Calu3 (cell line): Measurements from ENCODE around the gene TBCB. TPM values are rescaled to one million over a fixed set of nuclear protein-coding genes. Genes with fewer than 3 reads are reported as not detected.
"Not testable (repeated sequence)": the region's sequence is repeated elsewhere in the genome, so short reads cannot be mapped to it uniquely, and the experiment has no call there.

Source experiments
- BruUV-seq: library from RNA; stranded (reverse); fragments of 400-500 nt; replicated peaks from 2 replicates; lab custom pipeline; 2021; lab: Mats Ljungman, UMichigan
- CTCF ChIA-PET: fragments of 300-600 bp; sonication (Branson Sonifier 250); formaldehyde crosslinking; loops from one replicate; lab custom pipeline; 2022; ENCODE audit warnings: antibody characterized with exemption; lab: Charles Lee
- DNase-seq: peaks from one replicate; pipeline ENCODE4 v3.0.0; 2022
- H3K27ac Mint-ChIP-seq: one replicate; pipeline ENCODE4 v1.8.0; 2022; ENCODE audit warnings: mixed read lengths; ENCODE audit not compliant: unreplicated experiment
- H3K27me3 Mint-ChIP-seq: one replicate; pipeline ENCODE4 v1.8.0; 2022; ENCODE audit warnings: mixed read lengths; ENCODE audit not compliant: unreplicated experiment
- H3K36me3 Mint-ChIP-seq: one replicate; pipeline ENCODE4 v1.8.0; 2022; ENCODE audit warnings: mild to moderate bottlenecking, moderate library complexity, mixed read lengths; ENCODE audit not compliant: insufficient read depth, unreplicated experiment
- H3K4me1 Mint-ChIP-seq: one replicate; pipeline ENCODE4 v1.8.0; 2022; ENCODE audit warnings: mild to moderate bottlenecking, low read depth, mixed read lengths; ENCODE audit not compliant: unreplicated experiment
- H3K4me3 Mint-ChIP-seq: one replicate; pipeline ENCODE4 v1.8.0; 2022; ENCODE audit warnings: mild to moderate bottlenecking, low read depth, moderate library complexity, mixed read lengths; ENCODE audit not compliant: unreplicated experiment
- H3K9me3 Mint-ChIP-seq: one replicate; pipeline ENCODE4 v1.8.0; 2022; ENCODE audit warnings: low read depth, mixed read lengths; ENCODE audit not compliant: unreplicated experiment
- intact Hi-C: fragments of 100-400 bp; cut with micrococcal nuclease; formaldehyde crosslinking; loops from one replicate; pipeline ENCODE4 v1.10.0; 2022; ENCODE audit not compliant: unreplicated experiment
- total RNA-seq: library from RNA; stranded (reverse); gene quantifications from 2 replicates; pipeline ENCODE4 v1.2.3, GENCODE V29; 2022
- TF ChIP-seq, protein P1 (sequence below): fragments of 200-600 bp; IDR thresholded peaks from one replicate; pipeline ENCODE4 v1.8.0; 2022; ENCODE audit warnings: antibody characterized with exemption; ENCODE audit not compliant: unreplicated experiment

TBCB gene
- total RNA-seq, 1 experiment from 2014 or later: 210 TPM

DNA sequence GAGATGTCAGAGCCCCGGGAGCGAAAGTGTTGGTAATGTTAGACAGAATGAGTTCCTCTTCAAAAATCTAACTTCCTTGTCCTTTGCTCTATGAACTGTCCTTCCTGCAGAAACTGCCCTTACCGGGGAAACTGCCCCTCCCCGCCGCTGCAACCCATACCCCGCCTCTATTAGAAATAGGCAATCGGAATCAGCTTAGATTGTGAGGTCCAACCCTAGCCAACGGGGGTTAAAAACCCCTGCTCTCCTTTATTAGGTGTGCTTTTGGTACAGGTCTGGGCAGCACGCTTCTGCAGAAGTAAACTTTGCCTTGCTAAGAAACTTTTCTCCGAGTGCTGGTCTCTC, 13.1 kb downstream of the TBCB start:
- peak overlapping the region; percentile 79 for H3K4me3 Mint-ChIP-seq
- H3K9me3 Mint-ChIP-seq: no peaks in the 10 kb centered on the region
- H3K36me3 Mint-ChIP-seq: peaks cover 63% of the 10 kb centered on the region
- H3K4me1 Mint-ChIP-seq: peaks cover 30% of the 10 kb centered on the region
- H3K27me3 Mint-ChIP-seq: no peaks in the 10 kb centered on the region
- CTCF ChIA-PET: interaction anchor here (0.6 to 1.9 kb wide), 10 partner anchors 8 to 400 kb away, joined by 3 to 19 read pairs (median 8); partner anchors contain the start of genes CAPNS1, POLR2I, TBCB and ZNF146
- DNase-seq: peak; percentile 38
- intact Hi-C loops: no loop called here
- BruUV-seq: TSS peak; percentile 93
- peak overlapping the region; percentile 81 for H3K27ac Mint-ChIP-seq
- TF ChIP-seq, protein P1, sequence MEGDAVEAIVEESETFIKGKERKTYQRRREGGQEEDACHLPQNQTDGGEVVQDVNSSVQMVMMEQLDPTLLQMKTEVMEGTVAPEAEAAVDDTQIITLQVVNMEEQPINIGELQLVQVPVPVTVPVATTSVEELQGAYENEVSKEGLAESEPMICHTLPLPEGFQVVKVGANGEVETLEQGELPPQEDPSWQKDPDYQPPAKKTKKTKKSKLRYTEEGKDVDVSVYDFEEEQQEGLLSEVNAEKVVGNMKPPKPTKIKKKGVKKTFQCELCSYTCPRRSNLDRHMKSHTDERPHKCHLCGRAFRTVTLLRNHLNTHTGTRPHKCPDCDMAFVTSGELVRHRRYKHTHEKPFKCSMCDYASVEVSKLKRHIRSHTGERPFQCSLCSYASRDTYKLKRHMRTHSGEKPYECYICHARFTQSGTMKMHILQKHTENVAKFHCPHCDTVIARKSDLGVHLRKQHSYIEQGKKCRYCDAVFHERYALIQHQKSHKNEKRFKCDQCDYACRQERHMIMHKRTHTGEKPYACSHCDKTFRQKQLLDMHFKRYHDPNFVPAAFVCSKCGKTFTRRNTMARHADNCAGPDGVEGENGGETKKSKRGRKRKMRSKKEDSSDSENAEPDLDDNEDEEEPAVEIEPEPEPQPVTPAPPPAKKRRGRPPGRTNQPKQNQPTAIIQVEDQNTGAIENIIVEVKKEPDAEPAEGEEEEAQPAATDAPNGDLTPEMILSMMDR: no peak

DNA sequence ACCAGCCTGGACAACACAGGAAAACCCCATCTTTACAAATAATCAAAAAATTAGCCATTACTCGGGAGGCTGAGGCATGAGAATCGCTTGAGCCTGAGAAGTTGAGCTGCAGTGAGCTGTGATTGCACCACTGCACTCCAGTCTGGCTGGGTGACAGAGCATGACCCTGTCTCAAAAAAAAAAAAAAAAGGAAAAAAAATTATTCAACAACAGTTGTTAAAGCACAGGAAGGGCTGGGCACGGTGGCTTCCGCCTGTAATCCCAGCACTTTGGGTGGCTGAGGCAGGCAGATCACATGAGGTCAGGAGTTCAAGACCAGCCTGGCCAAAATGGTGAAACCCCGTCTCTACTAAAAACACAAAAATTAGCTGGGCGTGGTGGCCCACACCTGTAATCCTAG, 16.0 kb downstream of the TBCB start:
- H3K9me3 Mint-ChIP-seq, CTCF ChIA-PET, H3K27me3 Mint-ChIP-seq, DNase-seq, intact Hi-C loops, BruUV-seq, H3K4me3 Mint-ChIP-seq: not testable (repeated sequence)
- Mint-ChIP-seq H3K36me3 (peaks cover 55% of the 10 kb centered on the region), H3K4me1 (peaks cover 50% of the 10 kb centered on the region), H3K27ac (peak overlapping the region; percentile 93)

DNA sequence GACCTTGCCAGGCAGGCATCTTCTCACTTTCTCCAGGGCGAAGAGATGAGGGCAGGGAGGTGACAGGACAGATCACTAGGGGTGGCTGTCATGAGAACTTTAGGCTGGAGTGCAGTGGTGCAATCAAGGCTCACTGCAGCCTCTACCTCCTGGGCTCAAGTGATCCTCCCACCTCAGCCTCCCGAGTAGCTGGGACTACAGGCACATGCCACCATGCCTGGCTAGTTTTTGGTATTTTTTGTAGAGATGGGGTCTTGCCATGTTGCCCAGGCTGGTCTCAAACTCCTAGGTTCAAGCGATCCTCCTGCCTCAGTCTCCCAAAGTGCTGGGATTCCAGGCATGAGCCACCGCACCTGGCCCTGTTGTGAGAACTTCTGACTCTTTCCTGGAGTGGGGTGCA, 19.6 kb downstream of the TBCB start:
- H3K27me3 Mint-ChIP-seq, BruUV-seq, H3K4me3 Mint-ChIP-seq, H3K9me3 Mint-ChIP-seq, DNase-seq, intact Hi-C loops: not testable (repeated sequence)
- H3K4me1 Mint-ChIP-seq: peaks cover 52% of the 10 kb centered on the region
- CTCF ChIA-PET: interaction anchor here (0.7 kb wide), 1 partner anchor 30 kb away, joined by 5 read pairs; no protein-coding TSS in a partner anchor
- H3K27ac Mint-ChIP-seq: peak overlapping the region; percentile 88
- peaks cover 57% of the 10 kb centered on the region for H3K36me3 Mint-ChIP-seq

DNA sequence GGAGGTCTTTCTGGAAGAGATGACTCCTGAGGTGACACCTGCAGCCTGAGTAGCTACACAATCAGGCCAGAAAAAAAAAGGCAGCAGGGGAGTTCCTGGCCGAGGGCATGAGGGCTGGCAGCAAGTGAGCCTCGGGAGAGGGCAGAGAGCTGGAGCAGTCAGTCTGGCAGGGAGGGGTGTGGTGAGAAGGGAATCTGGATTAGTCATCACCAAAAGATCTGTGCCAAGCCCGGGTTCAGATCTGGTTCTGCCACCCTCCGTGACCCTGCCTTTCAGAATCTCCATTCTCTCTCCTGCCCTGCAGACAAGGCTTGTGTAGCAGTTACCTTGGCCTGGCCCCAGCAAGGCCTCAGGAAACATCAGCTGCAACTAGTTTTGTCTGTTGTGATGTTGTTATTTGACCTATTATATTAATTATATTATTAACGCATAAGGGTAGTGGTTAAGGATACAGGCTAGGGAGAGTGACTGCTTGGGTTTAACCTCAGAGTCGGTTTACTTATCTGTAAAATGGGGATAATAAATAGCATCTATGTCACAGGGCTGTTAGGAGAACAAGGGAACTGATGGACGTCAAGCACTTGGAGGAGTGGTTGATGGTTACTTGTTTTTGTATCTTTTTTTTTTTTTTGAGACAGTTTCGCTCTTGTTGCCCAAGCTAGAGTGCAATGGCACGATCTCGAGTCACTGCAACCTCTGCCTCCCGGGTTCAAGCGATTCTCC, 21.9 kb downstream of the TBCB start:
- Mint-ChIP-seq H3K27me3 (no peaks in the 10 kb centered on the region), H3K27ac (peak overlapping the region; percentile 88), H3K4me1 (peaks cover 52% of the 10 kb centered on the region), H3K9me3 (no peaks in the 10 kb centered on the region), H3K4me3 (peak overlapping the region; percentile 62), H3K36me3 (peaks cover 72% of the 10 kb centered on the region)
- DNase-seq: peak; percentile 96
- intact Hi-C loops: loop anchor here (1.0 kb wide), 1 partner anchor 22 kb away; the partner anchor contains the start of gene TBCB
- BruUV-seq: no TSS peak
- TF ChIP-seq, protein P1: no peak
- CTCF ChIA-PET: interaction anchor here (0.5 to 1.7 kb wide), 4 partner anchors 10 to 36 kb away, joined by 3 to 19 read pairs (median 5); partner anchors contain the start of genes COX7A1 and POLR2I

DNA sequence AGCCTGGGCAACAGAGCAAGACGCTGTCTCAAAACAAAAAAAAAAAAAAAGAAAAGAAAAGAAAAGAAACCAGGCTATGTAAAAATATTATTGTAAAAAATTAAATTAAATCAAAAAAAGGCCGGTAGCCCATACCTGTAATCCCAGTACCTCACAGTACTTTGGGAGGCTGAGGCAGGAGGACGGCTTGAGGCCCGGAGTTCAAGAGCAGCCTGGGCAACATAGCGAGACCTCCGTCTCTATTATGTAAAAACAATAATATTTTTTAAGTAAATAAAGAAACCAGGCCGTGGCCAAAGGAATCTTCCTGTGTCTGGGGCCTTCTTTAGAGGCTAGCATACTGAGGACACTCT, 23.8 kb downstream of the TBCB start:
- intact Hi-C loops: no loop called here
- H3K27ac Mint-ChIP-seq: peak overlapping the region; percentile 99
- peaks cover 37% of the 10 kb centered on the region for H3K4me1 Mint-ChIP-seq
- no peaks in the 10 kb centered on the region for H3K27me3 Mint-ChIP-seq
- DNase-seq: no peak
- H3K9me3 Mint-ChIP-seq: peaks cover 3% of the 10 kb centered on the region
- no TSS peak for BruUV-seq
- H3K4me3 Mint-ChIP-seq: peak overlapping the region; percentile 95
- CTCF ChIA-PET: interaction anchor here (0.7 to 1.5 kb wide), 3 partner anchors 11 to 24 kb away, joined by 4 to 9 read pairs (median 7); partner anchors contain the start of gene POLR2I
- TF ChIP-seq, protein P1: no peak
- peaks cover 72% of the 10 kb centered on the region for H3K36me3 Mint-ChIP-seq
